ENCODE measurements around the gene PLEKHH1. TPM values are rescaled to one million over a fixed set of nuclear protein-coding genes. Genes with fewer than 3 reads are reported as not detected.

The PLEKHH1 gene
- total RNA-seq, 1 experiment from 2014 or later = 6.7 TPM

- ATAC-seq (no peak), DNase-seq (ENCODE audit: low read depth, low spot score) (no peak)
- H3K27me3 ChIP-seq (ENCODE audit: control insufficient read depth, insufficient read depth, low read length) = peaks cover 4% of the 10 kb centered on the region; the same call in 1 of the 2 replicates
- CTCF ChIA-PET = no interaction called here
- no peak for TF ChIP-seq TCF7L2 (IDR thresholded peaks at IDR 0.05; ENCODE audit: low read depth, low read length)
- no peak for TF ChIP-seq CTCF (IDR thresholded peaks at IDR 0.05)
- TF ChIP-seq POLR2AphosphoS5 (IDR thresholded peaks at IDR 0.05; ENCODE audit: low read depth, low read length) = no peak
- no peak for TF ChIP-seq REST (IDR thresholded peaks at IDR 0.05; ENCODE audit: insufficient read depth in 1 of 2, low read depth in 2 of 2, low read length in 1 of 2)
- no peak for TF ChIP-seq SIN3A (IDR thresholded peaks at IDR 0.05; ENCODE audit: borderline replicate concordance, insufficient read depth, low read depth, low read length)
- intact Hi-C loops (cut with micrococcal nuclease; ENCODE audit: unreplicated experiment) = loop anchor here (5.0 kb wide), 1 partner anchor 44 kb away; no protein-coding TSS in a partner anchor
- H3K9me3 ChIP-seq (ENCODE audit: control insufficient read depth, insufficient read depth, low read depth, low read length) = no peaks in the 10 kb centered on the region
- BruUV-seq (replicated peaks) = no TSS peak
- in situ Hi-C loops (cut with HindIII; ENCODE audit: low pct_unique_long_range_greater_than_20kb, low sequenced_read_pairs) = no loop called here
- no peaks in the 10 kb centered on the region for H3K4me1 ChIP-seq (ENCODE audit: control insufficient read depth, insufficient read depth, low read length)
- no peak overlapping the region for H3K4me3 ChIP-seq (ENCODE audit: low read depth in 2 of 2, low read length in 2 of 2)
- H3K27ac ChIP-seq (ENCODE audit: low read length) = no peak overlapping the region
- POLR2A ChIA-PET = no interaction called here
- H3K36me3 ChIP-seq (ENCODE audit: control insufficient read depth, insufficient read depth, low read length) = no peaks in the 10 kb centered on the region; the same call in 1 of the 2 replicates
Measured at GRCh38 chr14:67528276-67528675, 4.8 kb upstream of the PLEKHH1 start.

- intact Hi-C loops (cut with micrococcal nuclease; ENCODE audit: unreplicated experiment) = loop anchor here (5.0 kb wide), 1 partner anchor 42 kb away; no protein-coding TSS in a partner anchor
- no peak for TF ChIP-seq CTCF (IDR thresholded peaks at IDR 0.05)
- TF ChIP-seq SIN3A (IDR thresholded peaks at IDR 0.05; ENCODE audit: borderline replicate concordance, insufficient read depth, low read depth, low read length) = no peak
- no peak for TF ChIP-seq REST (IDR thresholded peaks at IDR 0.05; ENCODE audit: insufficient read depth in 1 of 2, low read depth in 2 of 2, low read length in 1 of 2)
- in situ Hi-C loops (cut with HindIII; ENCODE audit: low pct_unique_long_range_greater_than_20kb, low sequenced_read_pairs) = no loop called here
Measured at GRCh38 chr14:67529947-67530935, 2.8 kb upstream of the PLEKHH1 start.

More at GRCh38 chr14:67529947-67530935, 2.8 kb upstream of the PLEKHH1 start:
- ATAC-seq (no peak), DNase-seq (ENCODE audit: low read depth, low spot score) (no peak)
- BruUV-seq (replicated peaks) = no TSS peak
- Histone ChIP-seq H3K36me3 (ENCODE audit: control insufficient read depth, insufficient read depth, low read length) (no peaks in the 10 kb centered on the region; the same call in 1 of the 2 replicates), H3K4me3 (ENCODE audit: low read depth in 2 of 2, low read length in 2 of 2) (no peak overlapping the region), H3K9me3 (ENCODE audit: control insufficient read depth, insufficient read depth, low read depth, low read length) (no peaks in the 10 kb centered on the region), H3K27ac (ENCODE audit: low read length) (no peak overlapping the region), H3K27me3 (ENCODE audit: control insufficient read depth, insufficient read depth, low read length) (peaks cover 2% of the 10 kb centered on the region; the same call in 1 of the 2 replicates), H3K4me1 (ENCODE audit: control insufficient read depth, insufficient read depth, low read length) (no peaks in the 10 kb centered on the region)
- ChIA-PET CTCF (interaction anchor here (0.5 kb wide), 1 partner anchor 134 kb away, joined by 3 read pairs; no protein-coding TSS in a partner anchor), POLR2A (no interaction called here)

All from Panc1 (cell line).